Measurements from ENCODE around the gene C1QB. TPM values are rescaled to one million over a fixed set of nuclear protein-coding genes. Genes with fewer than 3 reads are reported as not detected.

Gene C1QB
- total and polyA plus RNA-seq, 9 of the 15 experiments (the other 6 are each of a cell fraction or from before 2014, with no cell fraction given) = 0.55 TPM; not detected in 8

DNA sequence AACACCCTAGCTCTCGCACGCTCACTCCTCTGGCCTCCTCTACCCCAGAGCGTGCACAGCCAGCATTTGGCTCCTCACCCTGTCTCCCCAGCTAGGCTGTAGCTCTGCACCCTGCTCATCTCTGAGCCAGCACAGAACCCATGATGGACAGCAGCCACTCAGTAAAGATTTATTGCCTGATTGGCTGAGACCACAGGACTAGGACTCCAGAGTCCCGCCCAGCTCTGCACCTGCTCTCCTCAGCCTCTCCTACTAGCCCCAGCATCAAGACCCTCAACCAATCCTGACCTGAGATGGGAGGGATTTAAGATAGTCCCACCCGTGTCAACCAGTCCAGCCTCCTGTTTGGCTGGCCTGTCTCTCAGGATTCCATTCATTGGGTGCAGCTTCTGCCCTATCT lies 9.3 kb downstream of the C1QB start (continued):
- TF ChIP-seq CHD7 (IDR thresholded peaks at IDR 0.05; ENCODE audit: low read depth, low read length) (no peak), FUS (optimal IDR thresholded peaks at IDR 0.05; ENCODE audit: low read depth, low read length) (no peak), HOXB6 (CRISPR knock-in tag; IDR thresholded peaks at IDR 0.05; ENCODE audit: borderline replicate concordance) (no peak), NR2C1 (IDR thresholded peaks at IDR 0.05) (no peak), NR2C1 (tag; IDR thresholded peaks at IDR 0.05) (no peak), TBL1XR1 (IDR thresholded peaks at IDR 0.05; ENCODE audit: low read length in 2 of 2) (no peak), ZNF431 (CRISPR knock-in tag; IDR thresholded peaks at IDR 0.05) (no peak), ZNF644 (tag; IDR thresholded peaks at IDR 0.05; ENCODE audit: low read depth) (no peak), MEF2A (IDR thresholded peaks at IDR 0.05; ENCODE audit: control insufficient read depth, low read depth, low read length) (no peak), ZNF143 (CRISPR knock-in tag; IDR thresholded peaks at IDR 0.05) (no peak), IRF2 (CRISPR knock-in tag; IDR thresholded peaks at IDR 0.05) (no peak), ZFP36 (IDR thresholded peaks at IDR 0.05; ENCODE audit: low read depth, low read length, partially characterized antibody) (no peak), SMAD4 (CRISPR knock-in tag; conservative IDR thresholded peaks at IDR 0.05) (no peak), NFYB (IDR thresholded peaks at IDR 0.05; ENCODE audit: extremely low read depth, insufficient read length) (peak; percentile 38)
- TF ChIP-seq, protein P1, sequence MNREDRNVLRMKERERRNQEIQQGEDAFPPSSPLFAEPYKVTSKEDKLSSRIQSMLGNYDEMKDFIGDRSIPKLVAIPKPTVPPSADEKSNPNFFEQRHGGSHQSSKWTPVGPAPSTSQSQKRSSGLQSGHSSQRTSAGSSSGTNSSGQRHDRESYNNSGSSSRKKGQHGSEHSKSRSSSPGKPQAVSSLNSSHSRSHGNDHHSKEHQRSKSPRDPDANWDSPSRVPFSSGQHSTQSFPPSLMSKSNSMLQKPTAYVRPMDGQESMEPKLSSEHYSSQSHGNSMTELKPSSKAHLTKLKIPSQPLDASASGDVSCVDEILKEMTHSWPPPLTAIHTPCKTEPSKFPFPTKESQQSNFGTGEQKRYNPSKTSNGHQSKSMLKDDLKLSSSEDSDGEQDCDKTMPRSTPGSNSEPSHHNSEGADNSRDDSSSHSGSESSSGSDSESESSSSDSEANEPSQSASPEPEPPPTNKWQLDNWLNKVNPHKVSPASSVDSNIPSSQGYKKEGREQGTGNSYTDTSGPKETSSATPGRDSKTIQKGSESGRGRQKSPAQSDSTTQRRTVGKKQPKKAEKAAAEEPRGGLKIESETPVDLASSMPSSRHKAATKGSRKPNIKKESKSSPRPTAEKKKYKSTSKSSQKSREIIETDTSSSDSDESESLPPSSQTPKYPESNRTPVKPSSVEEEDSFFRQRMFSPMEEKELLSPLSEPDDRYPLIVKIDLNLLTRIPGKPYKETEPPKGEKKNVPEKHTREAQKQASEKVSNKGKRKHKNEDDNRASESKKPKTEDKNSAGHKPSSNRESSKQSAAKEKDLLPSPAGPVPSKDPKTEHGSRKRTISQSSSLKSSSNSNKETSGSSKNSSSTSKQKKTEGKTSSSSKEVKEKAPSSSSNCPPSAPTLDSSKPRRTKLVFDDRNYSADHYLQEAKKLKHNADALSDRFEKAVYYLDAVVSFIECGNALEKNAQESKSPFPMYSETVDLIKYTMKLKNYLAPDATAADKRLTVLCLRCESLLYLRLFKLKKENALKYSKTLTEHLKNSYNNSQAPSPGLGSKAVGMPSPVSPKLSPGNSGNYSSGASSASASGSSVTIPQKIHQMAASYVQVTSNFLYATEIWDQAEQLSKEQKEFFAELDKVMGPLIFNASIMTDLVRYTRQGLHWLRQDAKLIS (CRISPR knock-in tag; IDR thresholded peaks at IDR 0.05) = no peak

Data from K562 (cell line).